B cell (primary cell): ENCODE measurements around the gene WDR36. TPM values are rescaled to one million over a fixed set of nuclear protein-coding genes. Genes with fewer than 3 reads are reported as not detected.

Experiments
- ATAC-seq: fragments of 200-7000 bp; cut with Tn5 transposase; one replicate; pipeline ENCODE4 v1.10.0; 2021; ENCODE audit warnings: low read depth, mild to moderate bottlenecking, moderate number of reproducible peaks, moderate library complexity
- CTCF ChIA-PET: fragments of 350-600 bp; sonication (Branson Sonifier 250); formaldehyde crosslinking; loops from one replicate; lab custom pipeline; 2021; ENCODE audit warnings: antibody characterized with exemption, inconsistent platforms; lab: Charles Lee
- POLR2A ChIA-PET: fragments of 350-600 bp; sonication (Branson Sonifier 250); formaldehyde crosslinking; loops from one replicate; lab custom pipeline; 2021; ENCODE audit warnings: antibody characterized with exemption; lab: Charles Lee
- DNase-seq: peaks from one replicate; pipeline ENCODE4 v3.0.0; 2013
- H2AFZ ChIP-seq: 2 replicates; pipeline ENCODE4 v1.6.1; 2012; ENCODE audit warnings: mild to moderate bottlenecking, low read depth, low read length; ENCODE audit not compliant: insufficient read depth, poor library complexity, severe bottlenecking
- H3K27ac ChIP-seq, 2 donors: 1 replicate in 1 of 2; 2 replicates in 1 of 2; pipeline ENCODE4 v1.5.1; 2012 to 2013; ENCODE audit warnings: low read length in 2 of 2, mild to moderate bottlenecking in 2 of 2, moderate library complexity in 1 of 2
- H3K27me3 ChIP-seq, 4 experiments: fragments of 200-600 bp in 1 of 4; sonication (generic) in 1 of 4; replicated peaks in 1 of 4; 1 replicate in 2 of 4; 2 replicates in 2 of 4; pipeline versions ENCODE4 v1.6.1 to v1.7.0; 2013 to 2016; ENCODE audit warnings: low read length in 3 of 4, mild to moderate bottlenecking in 2 of 4, mixed read lengths in 1 of 4, moderate library complexity in 1 of 4; ENCODE audit not compliant: insufficient read depth in 4 of 4, control insufficient read depth in 3 of 4; ENCODE audit errors: control extremely low read depth in 1 of 4
- H3K36me3 ChIP-seq, 2 experiments: replicated peaks in 1 of 2; 1 replicate in 1 of 2; 2 replicates in 1 of 2; pipeline versions ENCODE4 v1.6.1 to v1.7.1; 2013; ENCODE audit warnings: low read length in 1 of 2; ENCODE audit not compliant: insufficient read depth in 2 of 2, control insufficient read depth in 1 of 2; ENCODE audit errors: control extremely low read depth in 1 of 2, extremely low read depth in 1 of 2
- H3K4me1 ChIP-seq, 2 donors: fragments of 200-600 bp in 1 of 2; sonication (generic) in 1 of 2; 1 replicate in 1 of 2; 2 replicates in 1 of 2; pipeline versions ENCODE4 v1.5.1 to v1.6.1; 2013 to 2017; ENCODE audit warnings: low read length in 2 of 2; ENCODE audit not compliant: control insufficient read depth in 2 of 2, insufficient read depth in 2 of 2
- H3K4me2 ChIP-seq: replicated peaks from 2 replicates; pipeline ENCODE3; 2012; ENCODE audit warnings: mild to moderate bottlenecking, low read depth, low read length; ENCODE audit not compliant: poor library complexity, severe bottlenecking
- H3K4me3 ChIP-seq, 5 experiments: fragments of 200-600 bp in 1 of 5; sonication (generic) in 1 of 5; 1 replicate in 3 of 5; 2 replicates in 2 of 5; pipeline versions ENCODE4 v1.5.1 to v1.7.0; 2011 to 2016; ENCODE audit warnings: low read length in 4 of 5, mild to moderate bottlenecking in 4 of 5, low read depth in 2 of 5, control low read depth in 1 of 5, moderate library complexity in 1 of 5; ENCODE audit not compliant: insufficient read depth in 1 of 5; ENCODE audit errors: control extremely low read depth in 1 of 5, extremely low read depth in 1 of 5
- H3K79me2 ChIP-seq: fragments of 200-600 bp; sonication (generic); one replicate; pipeline ENCODE4 v1.6.0; 2016; ENCODE audit warnings: low read length; ENCODE audit not compliant: control insufficient read depth, insufficient read depth
- H3K9ac ChIP-seq: fragments of 200-600 bp; sonication (generic); 2 replicates; pipeline ENCODE4 v1.6.1; 2017; ENCODE audit warnings: mild to moderate bottlenecking, low read length, moderate library complexity
- H3K9me3 ChIP-seq, 3 donors: one replicate each; pipeline versions ENCODE4 v1.6.1 to v1.7.1; 2013; ENCODE audit warnings: low read length in 2 of 3; ENCODE audit not compliant: control insufficient read depth in 2 of 3, insufficient read depth in 1 of 3; ENCODE audit errors: control extremely low read depth in 1 of 3
- H4K20me1 ChIP-seq: 2 replicates; pipeline ENCODE4 v1.6.0; 2012; ENCODE audit warnings: mild to moderate bottlenecking, low read length; ENCODE audit not compliant: insufficient read depth, control insufficient read depth, poor library complexity, severe bottlenecking
- H3K27ac Mint-ChIP-seq: one replicate; pipeline ENCODE4 v1.8.0; 2021; ENCODE audit warnings: mixed read lengths
- H3K27me3 Mint-ChIP-seq: one replicate; pipeline ENCODE4 v1.8.0; 2021; ENCODE audit warnings: mixed read lengths
- H3K4me1 Mint-ChIP-seq: one replicate; pipeline ENCODE4 v1.8.0; 2021; ENCODE audit warnings: mixed read lengths
- H3K4me3 Mint-ChIP-seq: one replicate; pipeline ENCODE4 v1.8.0; 2021; ENCODE audit warnings: mixed read lengths
- H3K9me3 Mint-ChIP-seq: one replicate; pipeline ENCODE4 v1.8.0; 2022; ENCODE audit warnings: mixed read lengths; ENCODE audit not compliant: insufficient read depth
- CTCF ChIP-seq: fragments of 200-600 bp; IDR thresholded peaks from one replicate; pipeline ENCODE4 v1.8.0; 2022; ENCODE audit warnings: antibody characterized with exemption, mild to moderate bottlenecking
- EZH2 ChIP-seq: IDR thresholded peaks from 2 replicates; pipeline ENCODE4 v1.6.1; 2012; ENCODE audit warnings: borderline replicate concordance, low read depth, mild to moderate bottlenecking, moderate library complexity, low read length; ENCODE audit not compliant: insufficient read depth, poor library complexity, severe bottlenecking
- WGBS: methylation state at CpG from one replicate; pipeline ENCODE4 v1.1.5; 2013; ENCODE audit warnings: missing lambda C conversion rate; ENCODE audit not compliant: insufficient coverage; 5-methylcytosine and 5-hydroxymethylcytosine counted together
- intact Hi-C: fragments of 100-400 bp; cut with micrococcal nuclease; formaldehyde crosslinking; loops from one replicate; pipeline ENCODE4 v1.10.0; 2022
- polyA plus RNA-seq: library from polyadenylated mRNA; depleted of rRNA; stranded (reverse); fragments of >200 nt; gene quantifications from 2 replicates; pipeline ENCODE4 v1.2.3, GENCODE V29; 2012
- total RNA-seq, 2 donors: library from RNA; stranded (reverse); fragments of 120-200 nt in 1 of 2; gene quantifications; 1 replicate in 1 of 2; 2 replicates in 1 of 2; pipeline versions ENCODE4 v1.2.3 to v1.2.4, GENCODE V29; 2013 to 2022

The WDR36 gene
- total and polyA plus RNA-seq, 2 donors (not counting 1 experiment from before 2014, with no cell fraction given), result 6.0 to 35.2 TPM

GRCh38 chr5:111070272-111071134, 21.6 kb upstream of the WDR36 start:
- peaks cover 20% of the 10 kb centered on the region for H3K4me1 Mint-ChIP-seq
- peaks cover 0 to 60% (median 42%) of the 10 kb centered on the region in 4 experiments for H3K27me3 ChIP-seq
- ATAC-seq, result no peak

More at GRCh38 chr5:111070272-111071134, 21.6 kb upstream of the WDR36 start:
- H3K9ac ChIP-seq, result no peak overlapping the region
- TF ChIP-seq EZH2 (no peak), CTCF (no peak)
- peaks cover 0 to 5% (median 0%) of the 10 kb centered on the region in 3 donors for H3K9me3 ChIP-seq
- intact Hi-C loops, result no loop called here
- H3K4me1 ChIP-seq, result peaks cover 23% of the 10 kb centered on the region in 2 donors
- H3K79me2 ChIP-seq, result no peaks in the 10 kb centered on the region
- Mint-ChIP-seq H3K27ac (no peak overlapping the region), H3K9me3 (no peaks in the 10 kb centered on the region), H3K27me3 (peaks cover 82% of the 10 kb centered on the region), H3K4me3 (no peak overlapping the region)
- H4K20me1 ChIP-seq, result no peaks in the 10 kb centered on the region
- no peak overlapping the region for H3K4me3 ChIP-seq
- no peak overlapping the region for H3K4me2 ChIP-seq
- POLR2A ChIA-PET, result no interaction called here
- H3K36me3 ChIP-seq, result no peaks in the 10 kb centered on the region
- CTCF ChIA-PET, result no interaction called here
- peak; percentile 14 for DNase-seq
- peak overlapping the region; percentile 53 for H2AFZ ChIP-seq
- H3K27ac ChIP-seq, result no peak overlapping the region
- WGBS, result 5% methylated on average over 29 of the region's 42 CpGs
